GM23248 (cell line): ENCODE data around the gene FGF10.

Experiments used
- EZH2 ChIP-seq: fragments of 200-600 bp; sonication (generic); IDR thresholded peaks from 2 replicates; pipeline ENCODE4 v1.6.1; 2018; ENCODE audit warnings: antibody characterized with exemption, mild to moderate bottlenecking; ENCODE audit not compliant: insufficient read depth, poor library complexity, severe bottlenecking
- EZH2phosphoT487 ChIP-seq: fragments of 200-600 bp; sonication (generic); IDR thresholded peaks from 2 replicates; pipeline ENCODE4 v1.6.1; 2018; ENCODE audit warnings: antibody characterized with exemption, moderate library complexity, mild to moderate bottlenecking, low read depth; ENCODE audit not compliant: insufficient read depth

DNA sequence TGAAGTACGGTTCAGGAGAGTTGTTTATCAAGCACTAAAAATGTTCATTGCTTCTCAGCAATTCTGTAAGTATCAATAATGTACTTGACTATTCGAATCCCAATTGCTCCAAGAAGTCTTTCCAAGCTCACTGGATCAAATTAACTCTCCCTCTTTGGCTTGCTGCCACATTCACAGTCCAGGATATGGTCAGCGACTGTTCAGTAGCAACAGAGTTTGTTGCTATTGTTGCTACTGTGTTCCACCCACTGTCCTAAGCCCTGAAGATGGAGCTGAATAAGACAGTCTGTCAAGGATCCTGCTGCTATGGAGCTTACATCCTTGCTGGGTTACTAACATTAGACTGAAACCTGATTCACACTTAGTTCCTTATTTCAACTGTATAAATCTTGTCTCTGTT, 110.8 kb downstream of the FGF10 start:
- TF ChIP-seq EZH2 (no peak), EZH2phosphoT487 (no peak)
